Caco-2 (cell line): Measurements from ENCODE around the gene TDP1. TPM values are rescaled to one million over a fixed set of nuclear protein-coding genes. Genes with fewer than 3 reads are reported as not detected.

Experiments
- BruUV-seq: library from RNA; stranded (reverse); fragments of 400-500 nt; replicated peaks from 2 replicates; lab custom pipeline; 2021; lab: Mats Ljungman, UMichigan
- CTCF ChIA-PET: fragments of 300-600 bp; sonication (Branson Sonifier 250); formaldehyde crosslinking; loops from one replicate; lab custom pipeline; 2022; ENCODE audit warnings: antibody characterized with exemption; lab: Charles Lee
- POLR2A ChIA-PET: fragments of 300-600 bp; sonication (Branson Sonifier 250); formaldehyde crosslinking; loops from one replicate; lab custom pipeline; 2022; ENCODE audit warnings: antibody characterized with exemption; lab: Charles Lee
- DNase-seq, 2 experiments: peaks; one replicate each; pipeline versions ENCODE4 v3.0.0 to v3.0.0-alpha.2; 2020 to 2022
- H3K27me3 ChIP-seq: replicated peaks from 2 replicates; pipeline ENCODE4 v1.6.0; 2011; ENCODE audit warnings: low read length; ENCODE audit not compliant: control insufficient read depth, insufficient read depth
- H3K36me3 ChIP-seq: 2 replicates; pipeline ENCODE4 v1.5.1; 2011; ENCODE audit warnings: low read length; ENCODE audit not compliant: control insufficient read depth, insufficient read depth
- H3K4me1 ChIP-seq: fragments of 250-450 bp; sonication (Bioruptor Pico); 2 replicates; pipeline ENCODE4 v1.5.1; 2020; ENCODE audit warnings: mild to moderate bottlenecking
- H3K4me3 ChIP-seq: 2 replicates; pipeline ENCODE4 v1.5.1; 2011; ENCODE audit warnings: low read depth, mild to moderate bottlenecking, control low read depth, low read length
- H3K9me3 ChIP-seq: fragments of 250-450 bp; sonication (Bioruptor Pico); 2 replicates; pipeline ENCODE4 v1.5.1; 2020; ENCODE audit warnings: mild to moderate bottlenecking, moderate library complexity
- H3K27ac Mint-ChIP-seq: one replicate; pipeline ENCODE4 v1.8.0; 2022; ENCODE audit warnings: mixed read lengths; ENCODE audit not compliant: unreplicated experiment
- H3K27me3 Mint-ChIP-seq: one replicate; pipeline ENCODE4 v1.8.0; 2022; ENCODE audit warnings: mixed read lengths; ENCODE audit not compliant: insufficient read depth, unreplicated experiment
- H3K36me3 Mint-ChIP-seq: one replicate; pipeline ENCODE4 v1.8.0; 2022; ENCODE audit warnings: mild to moderate bottlenecking, mixed read lengths; ENCODE audit not compliant: insufficient read depth, unreplicated experiment
- H3K4me1 Mint-ChIP-seq: one replicate; pipeline ENCODE4 v1.8.0; 2022; ENCODE audit warnings: low read depth, mixed read lengths; ENCODE audit not compliant: unreplicated experiment
- H3K4me3 Mint-ChIP-seq: one replicate; pipeline ENCODE4 v1.8.0; 2022; ENCODE audit warnings: mild to moderate bottlenecking, moderate library complexity, mixed read lengths; ENCODE audit not compliant: unreplicated experiment
- H3K9me3 Mint-ChIP-seq: one replicate; pipeline ENCODE4 v1.8.0; 2022; ENCODE audit warnings: mixed read lengths; ENCODE audit not compliant: unreplicated experiment
- CTCF ChIP-seq, 2 experiments: fragments of 200-600 bp in 1 of 2; IDR thresholded peaks; 1 replicate in 1 of 2; 2 replicates in 1 of 2; pipeline versions ENCODE4 v1.5.1 to v1.8.0; 2011 to 2022; ENCODE audit warnings: antibody characterized with exemption in 1 of 2, control low read depth in 1 of 2, inconsistent platforms in 1 of 2, low read depth in 1 of 2, low read length in 1 of 2, mild to moderate bottlenecking in 1 of 2, moderate library complexity in 1 of 2; ENCODE audit not compliant: insufficient read depth in 1 of 2, severe bottlenecking in 1 of 2, unreplicated experiment in 1 of 2
- intact Hi-C: fragments of 100-400 bp; cut with micrococcal nuclease; formaldehyde crosslinking; loops from one replicate; pipeline ENCODE4 v1.10.0; 2022; ENCODE audit not compliant: unreplicated experiment
- total RNA-seq: library from RNA; stranded (reverse); gene quantifications from 2 replicates; pipeline ENCODE4 v1.2.3, GENCODE V29; 2022

The TDP1 gene
- total RNA-seq, 1 experiment from 2014 or later = 29.0 TPM

GRCh38 chr14:89963288-89963978 lies 7.7 kb downstream of the TDP1 start:
- intact Hi-C loops = no loop called here
- Histone ChIP-seq H3K9me3 (no peaks in the 10 kb centered on the region), H3K27me3 (no peaks in the 10 kb centered on the region), H3K4me1 (peaks cover 13% of the 10 kb centered on the region), H3K36me3 (peaks cover 3% of the 10 kb centered on the region), H3K4me3 (no peak overlapping the region)
- no peak overlapping the region for H3K4me3 Mint-ChIP-seq
- H3K4me1 Mint-ChIP-seq = peaks cover 10% of the 10 kb centered on the region
- ChIA-PET POLR2A (interaction anchor here (1.4 kb wide), 1 partner anchor 8 kb away, joined by 3 read pairs; the partner anchor contains the start of gene TDP1), CTCF (no interaction called here)
- H3K27me3 Mint-ChIP-seq = no peaks in the 10 kb centered on the region
- H3K36me3 Mint-ChIP-seq = peaks cover 29% of the 10 kb centered on the region
- BruUV-seq = no TSS peak
- no peak overlapping the region for H3K27ac Mint-ChIP-seq
- no peak for TF ChIP-seq CTCF (IDR thresholded peaks at IDR 0.05; ENCODE audit: insufficient read depth in 1 of 2, low read depth in 1 of 2, low read length in 1 of 2, severe bottlenecking in 1 of 2, unreplicated experiment in 1 of 2)
- no peak for DNase-seq
- no peaks in the 10 kb centered on the region for H3K9me3 Mint-ChIP-seq

GRCh38 chr14:89965839-89966238 lies 10.1 kb downstream of the TDP1 start:
- ChIA-PET POLR2A (no interaction called here), CTCF (no interaction called here)
- no peaks in the 10 kb centered on the region for H3K9me3 Mint-ChIP-seq
- Histone ChIP-seq H3K27me3 (no peaks in the 10 kb centered on the region), H3K4me3 (no peak overlapping the region), H3K9me3 (no peaks in the 10 kb centered on the region), H3K4me1 (peaks cover 7% of the 10 kb centered on the region), H3K36me3 (peaks cover 1% of the 10 kb centered on the region)
- no peak for TF ChIP-seq CTCF (IDR thresholded peaks at IDR 0.05; ENCODE audit: insufficient read depth in 1 of 2, low read depth in 1 of 2, low read length in 1 of 2, severe bottlenecking in 1 of 2, unreplicated experiment in 1 of 2)
- H3K4me3 Mint-ChIP-seq = no peak overlapping the region
- peaks cover 4% of the 10 kb centered on the region for H3K4me1 Mint-ChIP-seq
- DNase-seq = no peak
- intact Hi-C loops = no loop called here
- peaks cover 24% of the 10 kb centered on the region for H3K36me3 Mint-ChIP-seq
- no peak overlapping the region for H3K27ac Mint-ChIP-seq
- H3K27me3 Mint-ChIP-seq = no peaks in the 10 kb centered on the region
- BruUV-seq = no TSS peak

- peaks cover 14% of the 10 kb centered on the region for H3K36me3 Mint-ChIP-seq
- peaks cover 1% of the 10 kb centered on the region for H3K36me3 ChIP-seq
- no peaks in the 10 kb centered on the region for H3K4me1 Mint-ChIP-seq
- no peak overlapping the region for H3K4me3 Mint-ChIP-seq
- H3K27ac Mint-ChIP-seq = no peak overlapping the region
- H3K4me3 ChIP-seq = no peak overlapping the region
- H3K9me3 ChIP-seq = no peaks in the 10 kb centered on the region
- no peaks in the 10 kb centered on the region for H3K27me3 Mint-ChIP-seq
- no peaks in the 10 kb centered on the region for H3K9me3 Mint-ChIP-seq
- ChIA-PET CTCF (interaction anchor here (0.7 to 1.9 kb wide), 14 partner anchors 8 to 316 kb away, joined by 3 to 21 read pairs (median 4); partner anchors contain the start of genes EFCAB11 and TDP1), POLR2A (interaction anchor here (0.5 to 0.6 kb wide), 2 partner anchors 18 to 262 kb away, joined by 3 read pairs; partner anchors contain the start of gene TDP1)
- intact Hi-C loops = loop anchor here (1.0 kb wide), 2 partner anchors 87 to 262 kb away; no protein-coding TSS in a partner anchor
- no TSS peak for BruUV-seq
- DNase-seq = peak; percentile 62 to 69
- no peaks in the 10 kb centered on the region for H3K27me3 ChIP-seq
- TF ChIP-seq CTCF (IDR thresholded peaks at IDR 0.05; ENCODE audit: insufficient read depth in 1 of 2, low read depth in 1 of 2, low read length in 1 of 2, severe bottlenecking in 1 of 2, unreplicated experiment in 1 of 2) = peak; percentile 77 to 94
- H3K4me1 ChIP-seq = no peaks in the 10 kb centered on the region
These were observed 17.6 kb downstream of the TDP1 start for GRCh38 chr14:89973234-89973823.
